GM18868 (cell line): ENCODE data around the gene OSBP2.

ENCODE experiments used
- ATAC-seq: cut with Tn5 transposase; IDR thresholded peaks from one replicate; pipeline ENCODE4 v1.9.1; 2021; ENCODE audit warnings: mild to moderate bottlenecking, moderate library complexity; ENCODE audit not compliant: unreplicated experiment

The OSBP2 gene

GRCh38 chr22:30866811-30867271 lies 172.2 kb downstream of the OSBP2 start:
- no peak for ATAC-seq

- ATAC-seq, result no peak
Observed at GRCh38 chr22:30867746-30868662, 173.3 kb downstream of the OSBP2 start.

DNA sequence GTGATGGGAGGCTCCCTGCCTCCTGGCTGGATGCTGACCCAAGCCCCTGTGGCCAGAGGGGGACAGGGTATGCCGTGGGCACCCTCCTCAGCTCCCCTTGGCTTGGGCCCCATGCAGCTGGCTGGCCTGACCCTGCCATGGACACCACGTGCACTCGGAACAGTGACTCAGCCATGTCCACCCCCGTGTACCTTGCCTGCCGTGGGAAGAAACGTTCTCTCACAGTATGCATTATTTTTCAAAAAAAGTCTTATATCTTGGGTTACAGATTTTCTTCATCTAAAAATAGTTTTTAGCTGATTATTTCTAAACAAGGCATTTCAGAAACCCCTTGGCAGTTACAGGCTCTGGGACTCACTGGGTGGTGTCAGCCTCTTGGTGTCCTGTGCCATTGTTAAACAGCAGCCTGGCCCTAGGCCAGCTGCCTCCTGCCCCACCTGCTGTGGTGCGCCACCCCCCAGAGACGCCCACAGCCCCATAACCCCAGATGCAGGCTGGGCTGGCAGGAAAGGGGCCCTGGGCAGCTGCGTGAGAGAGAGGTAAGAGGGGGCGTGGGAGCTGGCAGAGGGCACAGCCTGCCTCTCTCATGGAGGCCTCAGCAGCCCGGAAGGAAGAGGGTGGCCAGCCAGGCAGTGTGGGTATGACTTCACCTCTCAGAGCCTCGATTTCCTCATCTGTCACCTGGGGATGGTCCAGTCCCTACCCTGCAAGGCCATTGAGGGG lies 174.2 kb downstream of the OSBP2 start:
- ATAC-seq, result no peak

- no peak for ATAC-seq
Observed at GRCh38 chr22:30869667-30870395, 175.2 kb downstream of the OSBP2 start.

GRCh38 chr22:30870451-30871345 lies 176.0 kb downstream of the OSBP2 start:
- ATAC-seq, result no peak

- ATAC-seq, result no peak
Observed at GRCh38 chr22:30871391-30872284, 177.0 kb downstream of the OSBP2 start.

DNA sequence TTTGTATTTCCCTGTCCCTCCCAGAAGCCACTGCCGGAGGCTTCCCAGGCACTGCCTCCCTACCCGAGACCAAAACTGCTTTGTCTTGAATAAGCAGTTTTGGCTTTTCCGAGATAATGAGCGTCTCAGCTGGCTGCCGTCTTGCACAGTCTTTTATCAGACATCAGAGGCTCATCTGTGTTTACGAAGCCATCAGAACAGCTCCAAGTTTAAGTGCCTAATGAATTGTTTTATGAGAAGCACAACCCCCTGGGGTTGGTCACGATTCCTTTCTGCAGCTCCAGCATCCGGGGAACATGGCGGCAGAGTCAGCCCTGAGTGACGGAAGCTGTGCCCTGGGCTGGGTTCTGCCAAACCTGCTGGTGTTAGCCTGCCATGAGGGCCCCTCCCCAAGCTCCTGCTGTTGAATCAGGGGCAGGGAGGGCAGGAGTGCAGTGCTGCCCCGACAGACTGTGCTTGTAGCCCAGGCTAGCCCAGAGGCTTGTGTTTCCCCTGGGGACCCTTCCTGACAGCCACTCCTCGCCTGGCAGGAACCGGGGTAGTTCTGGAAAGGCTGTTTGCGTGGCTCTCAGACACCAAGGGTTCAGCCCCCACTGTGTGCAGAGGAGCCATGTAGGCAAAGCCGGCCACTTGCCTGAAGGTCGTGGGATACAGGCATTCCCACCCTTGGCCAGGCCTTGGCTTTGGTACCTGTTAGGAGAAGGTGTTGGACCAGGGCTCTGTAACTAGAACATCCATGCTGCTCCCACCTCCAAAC lies 177.8 kb downstream of the OSBP2 start:
- ATAC-seq, result no peak

DNA sequence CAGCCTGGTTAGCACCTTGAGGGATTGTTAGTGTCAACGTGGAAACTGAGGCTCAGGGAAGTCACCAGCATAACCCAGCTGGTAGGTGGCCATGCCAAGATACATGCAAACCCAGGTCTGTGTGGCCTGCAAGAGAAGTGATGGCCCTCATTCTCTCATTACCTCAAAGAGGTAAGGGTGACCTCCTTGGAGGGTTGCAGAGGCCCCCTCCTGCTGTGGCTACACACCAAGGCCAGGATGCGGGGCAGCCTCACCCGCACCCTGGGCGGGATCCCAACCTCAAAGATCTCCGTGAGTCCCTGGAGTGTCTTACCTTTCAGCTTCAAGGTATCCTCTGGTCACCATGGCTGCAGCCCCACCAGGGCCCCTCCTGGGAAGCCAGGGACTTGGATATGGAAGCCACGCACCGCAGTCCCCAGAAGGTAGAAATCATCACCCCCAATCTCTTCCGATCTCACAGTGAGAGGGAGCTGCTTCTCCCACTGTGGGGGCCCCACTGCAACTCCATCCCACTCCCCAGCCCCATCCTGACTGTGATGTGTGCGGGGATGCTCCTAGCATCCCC lies 178.5 kb downstream of the OSBP2 start:
- ATAC-seq, result no peak

DNA sequence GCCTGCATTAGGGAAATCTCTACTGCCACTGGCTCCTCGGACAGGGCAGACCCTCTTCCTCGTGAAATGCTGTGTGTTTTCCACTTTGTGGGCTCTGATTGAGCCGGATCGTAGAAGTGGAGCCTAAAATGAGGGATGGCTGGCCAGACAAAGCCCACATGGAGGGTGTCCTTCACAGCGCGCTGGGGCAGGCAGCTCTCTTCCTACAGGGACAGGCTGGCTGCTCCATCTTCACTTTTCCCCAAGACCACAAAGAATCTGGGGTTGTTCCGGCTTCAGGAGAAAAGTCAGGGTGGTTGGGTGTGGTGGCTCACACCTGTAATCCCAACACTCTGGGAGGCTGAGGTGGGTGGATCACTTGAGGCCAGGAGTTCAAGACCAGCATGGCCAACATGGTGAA lies 179.0 kb downstream of the OSBP2 start:
- ATAC-seq, result no peak

GRCh38 chr22:30874431-30875370 lies 180.0 kb downstream of the OSBP2 start:
- no peak for ATAC-seq

GRCh38 chr22:30875481-30876215 lies 181.0 kb downstream of the OSBP2 start:
- ATAC-seq, result no peak

DNA sequence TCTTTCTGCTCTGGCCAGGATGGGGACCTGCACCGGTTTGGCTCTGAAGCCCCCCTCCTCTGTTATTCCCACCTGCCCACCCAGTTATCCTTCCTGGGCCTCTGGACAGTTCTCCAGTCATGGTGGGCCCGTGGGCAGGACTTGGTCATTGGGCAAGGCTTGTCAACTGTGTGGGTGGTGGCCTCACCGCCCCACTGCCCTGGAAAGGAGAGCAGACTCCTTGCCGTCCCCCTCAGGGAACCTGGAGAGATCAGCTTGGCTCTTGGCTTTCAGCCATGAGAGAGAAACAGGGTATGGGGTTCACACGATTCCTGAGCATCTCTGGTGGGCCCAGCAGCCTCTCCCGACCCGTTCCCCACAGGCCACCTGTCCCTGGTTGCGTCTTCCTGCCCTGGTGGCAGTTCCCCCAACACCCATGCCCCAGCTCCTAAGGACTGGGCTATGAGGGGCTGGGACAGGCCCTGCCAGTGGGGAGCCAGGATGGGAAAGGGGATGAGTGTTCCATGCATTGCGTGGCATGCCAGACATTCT lies 181.6 kb downstream of the OSBP2 start:
- ATAC-seq, result no peak

DNA sequence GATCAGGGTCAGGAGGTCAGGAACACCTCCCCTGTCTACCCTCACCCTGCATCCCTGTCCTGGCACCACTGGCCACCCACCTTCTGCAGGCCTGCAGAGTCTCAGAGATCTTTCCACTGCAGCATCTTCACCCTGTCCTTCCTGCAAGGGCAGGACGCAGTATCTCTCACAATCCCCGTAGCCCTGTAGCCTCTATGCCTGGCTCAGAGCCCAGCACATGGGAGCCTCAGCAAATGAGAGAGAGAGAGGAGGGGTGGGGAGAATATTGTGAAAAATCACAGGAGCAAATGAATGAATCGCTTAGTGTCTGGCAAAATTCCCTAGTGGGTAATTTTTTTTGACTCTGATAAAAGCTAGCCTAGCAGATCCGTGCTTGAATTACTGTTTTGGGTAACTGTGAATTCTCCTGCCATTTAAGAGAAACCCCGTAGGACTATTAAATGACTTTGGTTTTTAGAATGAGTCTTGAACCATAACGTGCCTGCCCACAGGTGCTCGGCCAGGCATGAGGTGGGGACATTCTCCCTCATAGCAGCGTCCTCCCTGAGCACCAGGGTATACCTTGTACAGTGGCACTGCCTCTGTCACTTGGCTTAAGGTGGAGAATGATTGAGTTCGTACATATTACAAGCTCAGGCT lies 182.4 kb downstream of the OSBP2 start:
- no peak for ATAC-seq

DNA sequence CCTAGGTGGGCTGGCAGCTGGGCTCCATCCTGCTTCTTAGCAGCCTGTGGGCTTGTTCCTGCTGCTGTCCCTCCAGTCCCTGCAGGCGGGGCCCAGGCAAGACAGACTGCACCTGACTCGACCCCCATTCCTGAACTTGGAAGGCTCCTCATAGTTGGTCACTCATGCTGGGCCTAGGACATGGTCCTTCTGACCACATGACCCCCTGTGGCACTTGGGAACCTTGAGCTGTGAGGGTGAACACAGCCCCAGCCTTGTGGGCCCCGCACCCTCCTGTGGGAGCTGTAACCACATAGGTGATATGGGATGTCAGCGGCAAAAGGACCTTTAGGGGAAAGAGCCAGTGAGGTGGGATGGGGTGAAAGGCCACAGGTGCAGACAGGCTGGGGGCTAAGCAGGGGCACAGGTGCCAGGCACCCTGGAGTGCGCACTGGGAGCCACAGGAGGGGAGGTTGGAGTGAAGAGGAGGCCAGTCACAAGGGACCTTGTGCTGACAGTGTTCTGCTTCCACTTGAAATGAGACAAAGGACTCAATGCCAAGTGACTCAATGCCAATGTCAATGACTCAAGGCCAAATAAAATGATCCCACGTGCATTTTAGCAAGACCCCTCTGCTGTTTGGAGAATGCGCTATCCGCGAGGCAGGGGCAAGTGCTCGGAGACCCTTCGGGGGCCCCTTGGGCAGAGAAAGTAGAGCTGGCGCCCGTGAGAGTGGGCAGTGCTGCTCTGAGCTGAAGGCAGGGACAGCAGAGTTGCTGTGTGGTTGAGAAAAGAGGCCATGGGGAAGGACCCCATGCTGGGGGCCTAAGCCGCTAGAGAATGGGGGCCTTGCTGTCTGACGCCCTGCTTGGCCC lies 183.2 kb downstream of the OSBP2 start:
- ATAC-seq, result no peak
